Stimulated activated CD8-positive, alpha-beta memory T cell treated with anti-CD3 and anti-CD28 coated beads, Interleukin-12 subunit alpha, Interleukin-12 subunit beta, amount 100 ng/mL, for 24 hours (primary cell): Measurements from ENCODE around the gene TOGARAM2.

Experiments
- DNase-seq: peaks from one replicate; pipeline ENCODE4 v3.0.0-alpha.2; 2020; ENCODE audit errors: extremely low read depth

The TOGARAM2 gene

DNA sequence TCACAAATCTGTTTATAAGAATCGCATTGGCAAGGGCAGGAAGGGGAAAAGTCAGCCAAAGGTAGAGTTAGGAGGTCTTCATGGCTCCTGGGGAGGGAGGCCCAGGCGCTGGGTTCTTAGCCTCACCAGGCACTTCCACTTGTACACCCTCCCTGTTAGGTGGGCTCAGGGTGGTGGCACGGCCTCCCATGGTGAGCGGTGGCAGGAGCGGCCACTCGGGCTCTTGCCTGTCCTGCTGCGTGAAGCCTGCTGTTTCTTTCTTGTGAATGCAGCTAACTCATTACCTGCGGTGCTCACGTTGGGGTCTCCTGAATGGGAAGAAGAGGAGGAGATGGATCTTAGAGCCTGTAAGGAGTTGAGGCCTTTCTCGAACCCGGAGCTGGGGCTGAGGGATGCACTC is 40.8 kb downstream of the TOGARAM2 start:
- DNase-seq, result no peak

DNA sequence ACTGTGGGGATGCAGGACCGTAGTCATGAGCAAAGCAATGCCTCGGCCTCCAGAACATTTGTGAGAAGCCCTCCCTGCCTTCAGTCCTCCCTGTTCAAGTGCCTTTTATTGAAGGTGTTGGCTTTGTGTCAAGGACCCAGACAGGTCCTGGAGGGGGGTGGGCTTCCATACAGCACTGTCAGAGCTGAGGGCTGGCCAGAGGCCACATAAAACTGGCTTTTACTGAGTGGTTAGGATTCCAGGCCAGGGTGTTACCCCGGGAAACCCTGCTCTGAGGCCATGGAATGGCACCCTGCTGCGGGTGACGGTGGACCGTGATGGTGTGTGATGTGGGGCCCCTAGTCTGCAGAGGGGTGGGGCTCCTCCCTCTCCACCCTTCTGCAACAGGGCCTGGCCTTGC is 41.6 kb downstream of the TOGARAM2 start:
- no peak for DNase-seq

DNA sequence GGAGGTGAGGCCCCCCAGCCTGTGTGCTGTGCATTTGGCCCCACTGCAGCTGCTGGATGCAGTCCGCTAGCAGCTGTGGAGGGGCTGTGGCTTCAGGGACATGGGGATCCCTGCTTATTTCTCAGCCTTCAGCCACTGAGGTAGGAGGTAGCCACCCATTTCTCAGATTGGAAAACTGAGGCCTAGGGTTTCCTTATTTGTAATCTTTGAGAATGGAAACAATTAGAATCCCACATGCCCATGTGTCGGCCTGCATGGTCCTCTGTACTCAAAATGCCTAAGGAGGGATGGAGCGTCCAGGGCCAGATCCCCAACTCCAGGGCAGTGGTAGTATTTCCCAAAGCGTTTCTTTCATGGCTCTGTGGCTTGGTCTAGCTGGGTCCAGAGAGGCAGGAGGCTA is 42.1 kb downstream of the TOGARAM2 start:
- DNase-seq, result no peak

DNA sequence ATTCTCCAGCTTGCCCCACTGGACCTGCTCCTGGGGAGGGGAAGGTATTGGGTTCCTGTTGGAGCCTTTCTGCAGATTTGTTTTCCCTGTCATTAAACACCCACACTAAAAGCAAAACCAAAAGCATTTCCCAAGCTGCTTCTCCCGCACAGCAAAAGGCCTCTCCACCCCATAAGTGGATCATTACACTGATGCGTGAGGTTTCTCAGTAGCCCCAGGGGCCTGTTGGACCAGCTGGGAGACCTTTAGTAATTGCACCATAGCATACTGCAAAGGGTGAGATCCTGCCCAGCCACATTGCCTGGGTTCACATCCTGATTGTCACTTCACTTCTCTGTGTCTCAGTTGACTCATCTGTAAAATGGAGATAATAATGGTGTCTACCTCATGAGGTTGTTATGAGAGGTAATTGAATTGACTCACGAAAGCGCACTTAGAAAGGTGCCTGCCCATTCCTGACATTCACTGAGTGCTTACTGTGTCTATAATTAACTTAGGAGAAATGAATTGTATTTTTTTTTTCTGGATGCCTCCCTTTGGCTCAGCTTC is 43.9 kb downstream of the TOGARAM2 start:
- no peak for DNase-seq

DNA sequence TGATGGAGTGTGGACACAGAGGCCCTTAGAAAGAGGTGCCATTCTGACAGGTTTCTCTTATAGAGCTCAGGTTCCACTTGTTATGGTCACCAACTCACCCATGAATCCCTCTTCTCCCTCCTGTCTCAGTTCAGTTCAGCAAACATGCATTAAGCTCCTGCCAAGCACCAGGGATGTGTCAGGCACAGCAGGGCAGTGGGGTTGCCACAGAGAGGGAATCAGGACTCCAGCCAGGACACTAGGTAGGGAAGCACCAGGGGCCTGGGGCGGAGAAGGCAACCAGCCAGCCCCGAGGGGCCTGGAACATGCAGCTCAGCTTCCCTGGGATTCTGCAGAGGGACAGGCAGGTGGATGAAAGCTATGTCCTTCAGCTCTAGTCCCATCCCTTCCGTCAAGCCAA is 44.6 kb downstream of the TOGARAM2 start:
- DNase-seq, result no peak

DNA sequence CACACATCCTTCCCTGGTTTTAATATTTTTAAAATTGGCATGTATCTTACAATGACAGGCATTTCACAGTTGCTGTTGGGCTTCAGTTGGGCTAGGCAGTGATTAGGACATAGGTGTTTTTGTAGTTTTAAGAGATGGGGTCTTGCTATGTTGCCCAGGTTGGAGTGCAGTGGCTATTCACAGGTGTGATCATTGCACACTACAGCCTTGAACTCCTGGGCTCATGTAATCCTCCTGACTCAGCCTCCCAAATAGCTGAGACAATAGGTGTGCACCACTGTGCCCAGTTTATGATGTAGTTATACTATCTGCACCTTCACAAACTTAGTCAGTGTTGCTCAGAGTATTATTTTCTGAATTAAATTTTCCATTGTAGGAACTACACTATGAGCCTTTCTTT is 49.9 kb downstream of the TOGARAM2 start:
- DNase-seq, result no peak

DNA sequence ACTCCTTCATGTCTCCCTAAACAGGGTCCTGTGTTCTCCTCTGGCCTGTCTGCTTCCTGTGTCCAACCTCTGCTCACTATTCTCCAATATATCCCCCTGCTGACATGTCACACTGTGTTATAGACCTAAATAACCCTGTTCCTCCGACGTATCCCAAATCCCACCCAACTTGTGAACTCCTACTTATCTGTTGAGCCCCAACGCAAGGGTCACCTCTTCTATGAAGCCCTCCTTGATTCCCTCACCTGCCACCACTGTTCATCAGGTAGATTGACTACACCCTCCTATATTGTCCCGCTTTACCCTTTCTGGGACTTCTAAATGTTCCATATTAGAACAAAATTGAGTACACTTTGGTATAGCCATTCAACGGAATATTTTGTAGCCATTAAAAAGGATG is 51.1 kb downstream of the TOGARAM2 start:
- no peak for DNase-seq

DNA sequence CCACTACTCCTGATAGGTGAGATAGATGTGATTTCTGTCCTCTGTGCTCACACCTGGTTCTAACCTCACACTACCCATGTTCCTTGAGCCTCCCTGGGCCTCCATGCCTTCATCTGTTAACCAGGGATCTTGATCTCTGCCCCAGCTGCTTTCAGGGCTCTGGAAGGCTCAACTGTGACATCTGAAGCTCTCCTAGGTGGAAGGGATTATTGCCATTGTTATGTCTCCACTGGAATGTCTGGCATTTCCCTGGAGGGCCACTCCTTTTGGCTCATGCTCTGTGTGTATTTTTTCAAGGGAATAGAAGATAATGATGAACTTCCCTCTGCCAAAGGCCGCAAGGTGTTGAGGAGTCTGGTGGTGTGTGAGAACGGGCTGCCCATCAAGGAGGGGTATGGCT is 52.1 kb downstream of the TOGARAM2 start:
- DNase-seq, result no peak

DNA sequence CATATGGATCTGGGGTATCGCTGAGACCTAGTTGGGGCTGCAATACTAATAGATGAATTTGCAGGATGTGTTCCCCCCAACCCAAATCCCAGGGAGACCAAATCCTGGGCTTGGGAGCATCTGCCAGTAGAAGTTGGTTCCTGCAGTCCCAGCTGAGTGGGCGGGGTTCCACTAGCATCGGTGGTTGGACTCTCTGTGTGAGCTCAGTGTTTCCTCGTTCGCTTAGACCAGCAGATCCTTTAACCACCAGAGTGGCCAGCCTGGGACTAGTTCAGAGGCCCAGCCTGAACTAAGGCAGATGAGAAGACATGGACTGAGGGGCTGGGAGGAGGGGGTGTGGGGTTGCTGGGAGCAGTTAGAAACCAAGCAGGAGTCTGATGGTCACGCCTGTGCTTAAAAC is 52.6 kb downstream of the TOGARAM2 start:
- no peak for DNase-seq

DNA sequence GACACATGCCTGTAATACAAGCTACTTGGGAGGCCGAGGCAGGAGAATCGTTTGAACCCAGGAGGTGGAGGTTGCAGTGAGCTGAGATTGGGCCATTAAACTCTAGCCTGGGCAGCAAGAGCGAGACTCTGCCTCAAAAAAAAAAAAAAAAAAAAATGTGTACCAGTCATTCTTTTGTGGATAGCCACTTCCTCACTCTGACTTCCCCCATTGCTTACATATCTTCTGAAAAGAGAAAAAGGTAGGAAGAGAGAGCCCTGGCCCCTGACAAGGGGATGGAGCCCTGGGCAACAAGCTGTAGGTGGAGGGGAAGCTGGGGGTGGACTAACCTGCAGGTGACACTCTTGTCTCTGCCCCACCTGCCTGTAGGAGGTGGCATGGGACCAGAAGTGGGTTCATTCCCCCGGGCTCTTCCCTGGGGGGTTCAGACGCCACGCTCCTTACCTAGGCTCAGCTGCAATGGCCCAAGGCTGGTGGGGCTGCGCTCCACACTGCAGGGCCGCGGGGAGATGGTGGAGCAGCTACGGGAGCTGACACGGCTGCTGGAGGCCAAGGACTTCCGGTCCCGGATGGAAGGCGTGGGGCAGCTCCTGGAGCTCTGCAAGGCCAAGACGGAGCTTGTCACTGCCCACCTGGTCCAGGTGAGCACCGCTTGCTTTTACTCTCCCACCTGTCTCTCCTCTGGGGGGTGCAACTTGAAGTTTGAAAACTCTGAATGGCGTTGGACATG is 54.1 kb downstream of the TOGARAM2 start:
- no peak for DNase-seq

DNA sequence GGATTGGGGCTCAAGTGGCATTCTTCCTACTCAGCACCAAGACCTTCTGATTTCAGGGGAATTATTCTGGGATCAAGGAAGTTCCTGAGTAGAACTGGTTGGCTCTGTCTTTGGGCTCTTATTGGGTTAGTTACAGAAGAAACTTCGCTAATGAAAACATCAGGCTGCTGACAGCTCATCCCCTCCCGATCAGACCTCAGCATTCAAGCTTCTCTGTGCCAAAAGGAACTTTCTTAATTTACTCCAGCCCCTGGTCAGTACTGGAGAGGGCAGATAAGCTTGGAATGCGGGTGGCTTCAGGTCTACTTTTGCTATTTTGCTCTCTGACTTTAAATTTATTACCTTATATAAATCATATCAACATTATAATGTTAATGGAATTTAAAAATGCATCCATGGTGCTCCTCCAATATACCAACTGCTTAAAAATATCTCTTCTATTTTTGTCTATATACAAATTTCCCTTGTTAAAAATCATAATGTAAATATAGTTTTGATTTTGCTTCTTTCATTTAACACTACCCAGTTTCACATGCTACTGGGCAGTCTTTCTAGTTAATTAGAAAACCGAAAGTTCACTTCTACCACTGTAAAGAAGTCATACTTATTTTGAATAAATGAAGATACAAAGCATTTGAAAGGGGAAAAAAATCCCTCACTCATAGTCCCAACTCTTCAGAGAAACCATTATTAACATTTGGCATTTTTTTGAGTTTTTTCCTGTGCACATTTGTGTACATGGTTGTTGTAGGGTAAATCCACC is 58.8 kb downstream of the TOGARAM2 start:
- DNase-seq, result no peak

DNA sequence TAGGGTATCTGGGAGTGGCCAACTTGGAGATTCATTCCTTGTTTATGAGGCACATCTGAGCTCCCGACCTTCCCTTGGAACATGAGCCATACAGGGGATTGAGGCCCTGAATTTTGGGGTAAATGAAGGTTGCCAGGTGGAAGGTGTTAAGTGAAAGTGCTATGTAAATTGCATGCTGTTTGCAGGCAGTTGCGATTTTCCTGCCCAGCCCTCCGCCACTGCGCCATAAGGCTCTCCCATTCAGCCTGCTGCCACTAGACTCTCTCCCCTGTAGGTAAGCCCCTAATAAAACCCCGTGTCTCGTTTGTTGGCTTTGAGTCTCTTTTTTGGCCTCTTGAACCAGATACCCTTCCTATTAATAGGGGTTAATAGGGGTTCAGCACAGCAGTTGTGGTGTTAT is 59.5 kb downstream of the TOGARAM2 start:
- no peak for DNase-seq

DNA sequence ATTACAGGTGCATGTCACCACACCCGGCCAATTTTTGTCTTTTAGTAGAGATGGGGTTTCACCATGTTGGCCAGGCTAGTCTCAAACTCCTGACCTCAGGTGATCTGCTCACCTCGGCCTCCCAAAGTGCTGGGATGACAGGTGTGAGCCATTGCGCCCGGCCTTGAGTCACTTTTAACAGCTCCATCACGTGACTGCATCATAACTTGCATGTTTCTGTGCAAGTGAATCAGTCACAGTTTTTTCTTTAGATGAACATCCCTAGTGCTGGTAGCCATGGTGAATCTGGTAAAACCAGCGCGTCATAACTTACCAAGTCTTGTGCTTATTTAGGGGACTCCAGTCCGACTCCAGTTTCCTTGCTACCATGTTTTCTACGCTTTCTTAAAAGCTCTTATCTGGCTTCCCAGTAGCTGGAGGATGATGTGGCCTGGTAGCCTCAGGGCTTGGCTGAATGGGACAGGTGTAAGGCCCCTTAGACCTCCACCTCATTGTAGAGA is 60.1 kb downstream of the TOGARAM2 start:
- no peak for DNase-seq

DNA sequence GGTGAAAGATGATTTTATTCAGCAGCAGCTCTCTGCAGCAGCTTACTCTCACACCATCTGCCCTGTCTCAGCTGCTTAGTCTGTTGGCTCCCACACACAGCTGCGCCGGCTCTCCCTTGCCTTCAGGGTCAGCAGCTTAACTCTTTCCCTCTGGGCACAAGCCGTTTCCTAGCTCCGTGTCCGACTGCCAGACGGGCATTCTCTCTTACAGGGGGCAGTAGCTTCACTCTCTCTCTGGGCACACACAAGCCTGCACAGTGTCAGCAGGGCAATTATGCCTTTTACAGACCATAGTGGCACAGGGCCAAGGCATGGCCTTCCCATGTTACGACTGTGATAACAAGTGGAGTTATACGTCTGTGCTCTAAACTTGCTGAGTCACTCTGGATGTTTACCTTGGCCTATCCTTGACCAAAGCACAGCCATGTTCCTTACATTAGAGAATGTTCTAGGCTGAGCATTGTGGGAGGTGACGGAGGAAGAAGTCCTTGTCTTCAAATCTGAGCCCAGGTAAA is 61.5 kb downstream of the TOGARAM2 start:
- no peak for DNase-seq

DNA sequence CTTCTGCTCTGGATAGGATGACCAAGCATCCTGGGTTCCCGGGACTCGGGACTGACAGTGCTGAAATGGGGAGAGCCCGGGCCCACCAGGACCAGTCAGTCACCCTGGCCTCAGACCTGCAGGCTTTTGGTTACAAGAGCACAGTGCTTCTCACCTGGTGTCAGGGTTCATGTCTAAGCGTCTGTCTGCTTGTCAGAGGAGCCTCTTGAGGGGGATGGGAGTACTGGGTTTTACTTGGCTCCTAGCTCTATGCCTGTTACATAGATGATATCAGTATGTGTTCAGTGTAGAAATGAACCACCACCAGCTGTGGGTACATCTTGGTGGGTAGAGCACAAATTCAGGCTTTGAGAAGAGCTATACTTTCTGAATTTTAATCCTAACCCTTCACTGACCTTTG is 63.4 kb downstream of the TOGARAM2 start:
- no peak for DNase-seq

DNA sequence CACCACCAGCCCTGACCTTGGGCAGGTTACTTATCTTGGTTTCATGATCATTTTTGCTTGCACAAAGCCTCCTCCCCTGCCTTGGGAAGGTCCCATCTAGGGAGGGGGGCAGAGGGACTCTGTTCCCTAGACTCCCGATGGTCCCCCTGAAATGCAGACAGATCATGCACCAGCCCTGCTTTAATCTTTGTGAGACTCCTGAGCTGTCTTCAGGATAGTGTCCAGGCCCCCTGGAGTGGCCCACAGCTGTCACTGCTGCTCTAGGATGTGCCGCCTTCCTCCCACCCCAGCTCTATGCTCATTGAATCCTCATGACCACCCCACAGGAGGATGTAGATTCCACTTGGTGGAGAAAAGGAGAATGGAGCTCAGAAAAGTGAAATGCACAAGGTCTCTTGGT is 65.2 kb downstream of the TOGARAM2 start:
- no peak for DNase-seq

DNA sequence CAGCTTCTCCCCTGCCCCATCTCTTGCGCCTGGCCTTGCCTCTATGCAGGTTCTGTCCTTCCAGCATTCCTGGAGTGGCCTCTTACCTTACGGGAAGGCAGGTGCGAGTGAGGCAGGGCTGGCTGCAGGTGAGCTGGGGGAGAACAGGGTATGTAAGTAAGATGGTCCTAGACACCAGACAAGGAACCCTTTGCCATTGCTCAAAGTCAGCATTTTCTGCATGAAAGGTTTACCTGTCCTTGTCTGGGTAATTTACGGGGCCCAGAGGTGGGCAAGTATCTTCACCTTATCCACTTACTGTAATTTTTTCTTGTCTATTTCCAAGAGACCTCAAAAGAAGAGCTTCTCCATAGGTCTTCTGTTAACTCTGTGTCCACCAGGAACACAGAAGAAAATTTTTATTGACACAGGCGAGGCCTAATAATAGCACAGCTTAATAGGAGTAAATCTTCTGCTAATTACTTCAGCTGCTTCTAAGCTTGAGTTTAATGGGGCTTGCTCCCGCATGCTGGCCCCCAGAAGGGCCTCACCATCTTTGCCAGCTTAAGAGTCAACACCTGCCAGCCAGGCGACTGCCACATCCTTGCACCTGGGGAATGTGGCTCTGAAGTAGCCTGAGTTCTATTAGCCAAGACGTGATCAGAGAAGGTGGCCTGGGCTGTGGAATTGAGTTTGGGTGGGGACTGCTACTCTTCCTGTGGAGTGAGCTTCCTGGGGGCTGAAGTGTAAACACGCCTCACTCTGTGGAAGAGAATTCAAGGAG is 66.2 kb downstream of the TOGARAM2 start:
- DNase-seq, result no peak

DNA sequence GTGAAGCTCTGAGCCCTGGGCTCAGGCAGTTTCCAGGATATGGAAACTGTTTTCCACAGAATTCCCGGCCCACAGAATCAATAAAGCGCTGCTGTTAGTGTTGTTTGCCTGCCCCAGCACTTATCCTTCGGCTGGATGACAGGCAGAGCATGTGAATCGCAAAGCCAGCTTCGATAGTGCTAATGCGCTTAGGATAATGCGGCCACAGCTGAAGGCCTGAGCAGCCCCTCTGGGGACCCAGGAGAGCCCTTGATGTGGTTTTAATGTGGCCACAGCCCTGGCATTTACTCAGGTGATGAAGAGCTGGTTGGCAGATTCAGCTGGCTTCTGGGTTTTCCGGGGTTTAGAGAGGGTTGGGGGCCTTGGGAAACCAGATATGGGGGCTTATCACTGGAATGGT is 69.5 kb downstream of the TOGARAM2 start:
- no peak for DNase-seq

DNA sequence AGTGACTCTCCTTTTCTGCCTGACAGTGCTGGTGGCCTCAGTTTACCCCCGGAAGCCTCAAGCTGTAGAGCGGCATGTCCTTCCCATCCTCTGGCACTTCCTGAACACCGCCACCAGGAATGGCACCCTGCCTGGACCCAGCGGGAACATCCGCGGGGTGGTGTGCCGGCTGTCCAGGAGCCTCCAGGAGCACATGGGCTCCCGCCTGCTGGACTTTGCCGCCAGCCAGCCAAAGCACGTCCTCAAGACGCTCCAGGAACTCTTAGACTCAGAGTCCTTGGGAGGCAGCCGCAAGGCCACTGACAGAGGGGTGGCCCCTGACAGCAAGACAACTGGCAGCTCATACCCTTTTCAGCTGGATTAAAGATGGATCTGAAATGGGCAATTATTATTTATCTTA is 70.6 kb downstream of the TOGARAM2 start:
- no peak for DNase-seq

DNA sequence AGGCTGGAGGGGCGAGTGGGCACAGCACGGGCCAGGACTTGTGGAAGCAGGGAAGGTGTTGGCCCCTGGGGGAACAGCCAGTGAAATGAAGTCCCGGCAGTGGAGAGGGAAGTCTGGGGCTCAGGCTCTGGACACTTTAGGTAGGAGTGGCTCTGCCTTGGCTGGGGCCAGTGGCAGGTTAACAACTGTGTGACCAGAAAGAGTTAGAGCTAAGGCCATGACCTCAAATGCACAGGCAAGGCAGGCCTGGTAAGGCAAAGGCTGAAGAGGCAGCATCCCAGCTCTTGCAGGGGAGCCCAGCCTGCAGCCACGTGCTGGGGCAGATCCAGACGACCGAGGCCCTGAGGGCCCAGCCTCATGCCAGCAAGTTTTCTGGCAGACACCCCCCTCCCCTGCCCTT is 71.7 kb downstream of the TOGARAM2 start:
- DNase-seq, result no peak

DNA sequence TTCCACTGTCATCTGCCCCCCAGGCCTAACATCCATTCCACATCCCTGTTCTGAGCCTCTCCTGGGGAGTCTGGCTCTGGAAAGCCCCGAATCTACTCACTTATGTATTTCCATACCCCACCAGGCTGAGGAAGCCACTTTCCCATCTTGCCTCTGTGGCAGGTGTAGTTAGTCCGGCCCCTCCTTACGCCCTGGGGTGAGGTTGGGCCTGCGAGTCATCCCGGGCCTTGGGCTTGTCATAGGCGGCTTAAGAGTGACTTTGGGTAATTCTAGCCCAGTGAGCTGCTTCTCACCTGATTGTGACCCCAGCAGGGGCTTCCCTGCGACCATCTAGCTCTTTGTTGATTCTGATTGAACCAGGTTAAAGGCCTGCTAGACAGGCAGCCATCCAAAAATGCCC is 72.1 kb downstream of the TOGARAM2 start:
- DNase-seq, result no peak
